Fibroblast of the aortic adventitia (primary cell): ENCODE data around the gene NCAM1. TPM values are rescaled to one million over a fixed set of nuclear protein-coding genes. Genes with fewer than 3 reads are reported as not detected.
A peak's percentile ranks its signal among the peaks of the same experiment; 100 is the strongest.

ENCODE experiments used
- DNase-seq: peaks from one replicate; pipeline ENCODE4 v3.0.0-alpha.2; 2010; ENCODE audit warnings: low read depth
- H3K4me3 ChIP-seq: 2 replicates; pipeline ENCODE4 v1.5.1; 2011; ENCODE audit warnings: low read depth, mild to moderate bottlenecking, control low read depth, low read length, moderate library complexity
- total RNA-seq: library from RNA; depleted of rRNA; stranded (reverse); fragments of >200 nt; gene quantifications from 2 replicates; pipeline ENCODE4 v1.2.3, GENCODE V29; 2012; ENCODE audit warnings: low replicate concordance
- TF ChIP-seq, protein P1 (sequence below): IDR thresholded peaks from 2 replicates; pipeline ENCODE4 v1.5.1; 2011; ENCODE audit warnings: mild to moderate bottlenecking, low read length, control low read depth, inconsistent platforms; ENCODE audit not compliant: insufficient read depth

Gene NCAM1
- total RNA-seq, 1 donor = 3.0 TPM

- TF ChIP-seq, protein P1, sequence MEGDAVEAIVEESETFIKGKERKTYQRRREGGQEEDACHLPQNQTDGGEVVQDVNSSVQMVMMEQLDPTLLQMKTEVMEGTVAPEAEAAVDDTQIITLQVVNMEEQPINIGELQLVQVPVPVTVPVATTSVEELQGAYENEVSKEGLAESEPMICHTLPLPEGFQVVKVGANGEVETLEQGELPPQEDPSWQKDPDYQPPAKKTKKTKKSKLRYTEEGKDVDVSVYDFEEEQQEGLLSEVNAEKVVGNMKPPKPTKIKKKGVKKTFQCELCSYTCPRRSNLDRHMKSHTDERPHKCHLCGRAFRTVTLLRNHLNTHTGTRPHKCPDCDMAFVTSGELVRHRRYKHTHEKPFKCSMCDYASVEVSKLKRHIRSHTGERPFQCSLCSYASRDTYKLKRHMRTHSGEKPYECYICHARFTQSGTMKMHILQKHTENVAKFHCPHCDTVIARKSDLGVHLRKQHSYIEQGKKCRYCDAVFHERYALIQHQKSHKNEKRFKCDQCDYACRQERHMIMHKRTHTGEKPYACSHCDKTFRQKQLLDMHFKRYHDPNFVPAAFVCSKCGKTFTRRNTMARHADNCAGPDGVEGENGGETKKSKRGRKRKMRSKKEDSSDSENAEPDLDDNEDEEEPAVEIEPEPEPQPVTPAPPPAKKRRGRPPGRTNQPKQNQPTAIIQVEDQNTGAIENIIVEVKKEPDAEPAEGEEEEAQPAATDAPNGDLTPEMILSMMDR = no peak
- no peak for DNase-seq
Measured at GRCh38 chr11:113016905-113017304, 55.7 kb downstream of the NCAM1 start.

DNA sequence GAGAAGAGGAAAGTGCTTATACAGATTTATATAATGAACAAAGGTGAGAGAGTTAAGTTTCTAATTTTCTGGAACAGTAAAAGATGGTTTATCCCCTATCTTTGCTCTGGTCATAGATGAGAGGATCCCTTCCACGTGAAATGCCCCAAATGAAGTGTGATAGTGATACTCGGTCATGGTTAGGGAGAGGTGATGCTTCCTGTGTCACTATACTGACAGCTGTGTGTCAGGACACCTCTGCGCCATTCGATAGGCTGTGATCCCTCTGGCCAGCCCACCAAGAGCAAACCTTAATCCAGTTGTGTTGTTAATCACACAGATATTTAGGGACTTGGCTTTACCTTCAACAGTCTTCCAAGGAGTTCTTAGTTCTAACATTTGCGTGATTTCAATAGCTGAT, 57.7 kb downstream of the NCAM1 start:
- no peak overlapping the region for H3K4me3 ChIP-seq
- TF ChIP-seq, protein P1 = no peak
- DNase-seq = no peak

More at GRCh38 chr11:113016905-113017304, 55.7 kb downstream of the NCAM1 start:
- H3K4me3 ChIP-seq = no peak overlapping the region

GRCh38 chr11:113019711-113020110, 58.5 kb downstream of the NCAM1 start:
- no peak overlapping the region for H3K4me3 ChIP-seq
- DNase-seq = no peak
- TF ChIP-seq, protein P1 = no peak

DNA sequence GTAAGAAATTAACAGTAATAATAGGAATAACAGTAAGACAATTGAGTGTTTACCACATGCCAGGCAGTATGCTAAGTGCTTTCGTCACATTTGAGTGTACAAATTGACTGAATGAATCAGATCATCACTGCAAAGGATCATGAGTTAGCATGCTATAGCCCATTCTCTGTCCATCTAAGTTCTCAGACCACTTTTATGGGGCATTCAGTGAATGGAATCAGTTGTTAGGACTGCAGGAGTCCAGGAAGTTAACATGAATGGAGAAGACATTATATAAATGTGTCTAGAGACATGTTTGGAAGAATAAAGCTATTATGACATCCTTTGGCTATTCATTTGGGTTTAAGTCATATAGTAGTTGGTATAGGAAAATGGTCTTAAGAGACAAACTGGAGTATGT, 59.9 kb downstream of the NCAM1 start:
- TF ChIP-seq, protein P1 = no peak
- no peak for DNase-seq
- no peak overlapping the region for H3K4me3 ChIP-seq

- no peak for DNase-seq
- TF ChIP-seq, protein P1 = no peak
Measured at GRCh38 chr11:113022262-113022661, 61.0 kb downstream of the NCAM1 start.

GRCh38 chr11:113023228-113023627, 62.0 kb downstream of the NCAM1 start:
- H3K4me3 ChIP-seq = no peak overlapping the region
- peak; percentile 16 for DNase-seq
- TF ChIP-seq, protein P1 = no peak

More at GRCh38 chr11:113022262-113022661, 61.0 kb downstream of the NCAM1 start:
- H3K4me3 ChIP-seq = no peak overlapping the region

GRCh38 chr11:113023986-113024385, 62.8 kb downstream of the NCAM1 start:
- TF ChIP-seq, protein P1 = no peak
- no peak for DNase-seq

More at GRCh38 chr11:113023986-113024385, 62.8 kb downstream of the NCAM1 start:
- no peak overlapping the region for H3K4me3 ChIP-seq
